Gastroesophageal sphincter (tissue), 4 donors: ENCODE data around the gene FBXO8. TPM values are rescaled to one million over a fixed set of nuclear protein-coding genes. Genes with fewer than 3 reads are reported as not detected.
A peak's percentile ranks its signal among the peaks of the same experiment; 100 is the strongest.

Experiments used
- ATAC-seq: fragments of 150-250 bp; one replicate; pipeline ENCODE4 v1.9.1; 2016; ENCODE audit warnings: mild to moderate bottlenecking, moderate library complexity
- H3K27ac ChIP-seq, 4 donors: fragments of 200-600 bp; sonication (generic) in 3 of 4; 1 replicate in 3 of 4; 2 replicates in 1 of 4; pipeline ENCODE4 v1.5.1; 2016 to 2019
- H3K27me3 ChIP-seq: fragments of 200-600 bp; sonication (generic); one replicate; pipeline ENCODE4 v1.5.1; 2019
- H3K36me3 ChIP-seq, 2 donors: fragments of 200-600 bp; sonication (generic); one replicate each; pipeline ENCODE4 v1.5.1; 2019; ENCODE audit warnings: control low read depth in 1 of 2
- H3K4me1 ChIP-seq, 3 donors: fragments of 200-600 bp; sonication (generic); 1 replicate in 2 of 3; 2 replicates in 1 of 3; pipeline ENCODE4 v1.5.1; 2016 to 2019; ENCODE audit warnings: control low read depth in 2 of 3
- H3K4me3 ChIP-seq, 2 donors: fragments of 200-600 bp; sonication (generic); one replicate each; pipeline ENCODE4 v1.5.1; 2019; ENCODE audit warnings: mild to moderate bottlenecking in 1 of 2, moderate library complexity in 1 of 2
- H3K9me3 ChIP-seq, 3 donors: fragments of 200-600 bp; sonication (generic); one replicate each; pipeline ENCODE4 v1.5.1; 2017 to 2019; ENCODE audit warnings: control low read depth in 2 of 3
- CTCF ChIP-seq, 4 experiments: fragments of 200-600 bp in 2 of 4; fragments of 450-650 bp in 2 of 4; sonication (generic) in 1 of 4; IDR thresholded peaks; one replicate each; pipeline ENCODE4 v1.5.1; 2017 to 2019; ENCODE audit warnings: antibody characterized with exemption in 4 of 4, mild to moderate bottlenecking in 2 of 4, moderate library complexity in 2 of 4
- EP300 ChIP-seq: sonication (generic); formaldehyde crosslinking; IDR thresholded peaks from one replicate; pipeline ENCODE4 v1.6.1; 2017; ENCODE audit warnings: antibody characterized with exemption, mild to moderate bottlenecking
- POLR2A ChIP-seq, 2 donors: fragments of 450-650 bp; IDR thresholded peaks; one replicate each; pipeline ENCODE4 v1.6.1; 2017; ENCODE audit warnings: antibody characterized with exemption in 2 of 2, mild to moderate bottlenecking in 2 of 2, moderate library complexity in 1 of 2
- POLR2AphosphoS5 ChIP-seq: sonication (generic); formaldehyde crosslinking; IDR thresholded peaks from one replicate; pipeline ENCODE4 v1.6.1; 2017; ENCODE audit warnings: antibody characterized with exemption
- WGBS, 2 donors: methylation state at CpG; one replicate each; pipeline ENCODE4 v1.1.5; 2018; ENCODE audit warnings: low coverage in 1 of 2; 5-methylcytosine and 5-hydroxymethylcytosine counted together
- total RNA-seq, 4 donors: library from RNA; depleted of rRNA; stranded (reverse); fragments of >200 nt; gene quantifications; one replicate each; pipeline ENCODE4 v1.1.0, GENCODE V29; 2016

Gene FBXO8
- total RNA-seq, 4 donors from 2014 or later, result 39.0 to 64.7 (median 58.8) TPM

GRCh38 chr4:174199735-174200134, 83.7 kb downstream of the FBXO8 start:
- H3K4me1 ChIP-seq, result no peaks in the 10 kb centered on the region
- H3K9me3 ChIP-seq, result no peaks in the 10 kb centered on the region
- H3K4me3 ChIP-seq, result no peak overlapping the region
- H3K36me3 ChIP-seq, result no peaks in the 10 kb centered on the region
- WGBS, 2 donors, result 75 to 92% methylated on average over 2 of the region's 2 CpGs
- peaks cover 15% of the 10 kb centered on the region for H3K27me3 ChIP-seq
- H3K27ac ChIP-seq, result no peak overlapping the region
- ATAC-seq, result no peak
- TF ChIP-seq POLR2AphosphoS5 (no peak), CTCF (IDR thresholded peaks at IDR 0.05) (no peak)

- ATAC-seq, result no peak
- 12 to 32% methylated on average over 4 of the region's 4 CpGs for WGBS, 2 donors
- no peaks in the 10 kb centered on the region for H3K4me1 ChIP-seq
Measured at GRCh38 chr4:174198828-174199227, 84.6 kb downstream of the FBXO8 start.

GRCh38 chr4:174198396-174198795, 85.1 kb downstream of the FBXO8 start:
- Histone ChIP-seq H3K27me3 (peaks cover 15% of the 10 kb centered on the region), H3K4me1 (no peaks in the 10 kb centered on the region), H3K27ac (no peak overlapping the region), H3K36me3 (no peaks in the 10 kb centered on the region), H3K9me3 (no peaks in the 10 kb centered on the region), H3K4me3 (no peak overlapping the region)
- ATAC-seq, result no peak
- WGBS, 2 donors, result 89 to 92% methylated on average over 1 of the region's 1 CpG
- TF ChIP-seq POLR2A (IDR thresholded peaks at IDR 0.05) (no peak), EP300 (no peak), CTCF (IDR thresholded peaks at IDR 0.05) (no peak), POLR2AphosphoS5 (no peak)

More at GRCh38 chr4:174198828-174199227, 84.6 kb downstream of the FBXO8 start:
- H3K9me3 ChIP-seq, result no peaks in the 10 kb centered on the region
- no peak overlapping the region for H3K27ac ChIP-seq
- TF ChIP-seq POLR2AphosphoS5, result peak; percentile 80
- no peak for TF ChIP-seq CTCF (IDR thresholded peaks at IDR 0.05)
- peaks cover 15% of the 10 kb centered on the region for H3K27me3 ChIP-seq
- no peak overlapping the region for H3K4me3 ChIP-seq
- H3K36me3 ChIP-seq, result no peaks in the 10 kb centered on the region

- Histone ChIP-seq H3K36me3 (no peaks in the 10 kb centered on the region), H3K9me3 (no peaks in the 10 kb centered on the region), H3K27me3 (peaks cover under 1% of the 10 kb centered on the region), H3K4me1 (no peaks in the 10 kb centered on the region), H3K27ac (no peak overlapping the region), H3K4me3 (no peak overlapping the region)
- 82 to 89% methylated on average over 1 to 4 of the region's 4 CpGs for WGBS, 2 donors
- ATAC-seq, result no peak
- no peak for TF ChIP-seq EP300
- TF ChIP-seq CTCF (IDR thresholded peaks at IDR 0.05), result no peak
- TF ChIP-seq POLR2AphosphoS5, result no peak
Measured at GRCh38 chr4:174193438-174194374, 89.8 kb downstream of the FBXO8 start.

- no peaks in the 10 kb centered on the region for H3K36me3 ChIP-seq
Measured at GRCh38 chr4:174192943-174193342, 90.5 kb downstream of the FBXO8 start.

More at GRCh38 chr4:174192943-174193342, 90.5 kb downstream of the FBXO8 start:
- Histone ChIP-seq H3K4me3 (no peak overlapping the region), H3K27ac (no peak overlapping the region), H3K9me3 (no peaks in the 10 kb centered on the region), H3K27me3 (peaks cover 5% of the 10 kb centered on the region), H3K4me1 (no peaks in the 10 kb centered on the region)
- no peak for TF ChIP-seq POLR2A (IDR thresholded peaks at IDR 0.05)
- no peak for TF ChIP-seq POLR2AphosphoS5
- TF ChIP-seq EP300, result no peak
- TF ChIP-seq CTCF (IDR thresholded peaks at IDR 0.05), result no peak
- 73 to 87% methylated on average over 4 of the region's 4 CpGs for WGBS, 2 donors
- no peak for ATAC-seq
